RWPE2 (cell line): Measurements from ENCODE around the gene INPP5A.

ENCODE experiments used
- ATAC-seq: fragments of 200-7000 bp; cut with Tn5 transposase; 3 replicates; pipeline ENCODE4 v1.9.1; 2021; ENCODE audit warnings: low read depth
- DNase-seq: peaks from one replicate; pipeline ENCODE4 v3.0.0-alpha.2; 2020; ENCODE audit warnings: low spot score
- H3K27ac ChIP-seq: fragments of 450-650 bp; 2 replicates; pipeline ENCODE4 v1.5.1; 2017; ENCODE audit warnings: mild to moderate bottlenecking; ENCODE audit not compliant: poor library complexity, severe bottlenecking
- H3K27me3 ChIP-seq: fragments of 250-450 bp; sonication (Bioruptor Pico); 2 replicates; pipeline ENCODE4 v1.5.1; 2021; ENCODE audit warnings: mild to moderate bottlenecking, moderate library complexity; ENCODE audit not compliant: insufficient read depth, poor library complexity, severe bottlenecking
- H3K36me3 ChIP-seq: fragments of 250-450 bp; sonication (Bioruptor Pico); 2 replicates; pipeline ENCODE4 v1.5.1; 2020; ENCODE audit warnings: low read depth, mild to moderate bottlenecking, moderate library complexity
- H3K4me1 ChIP-seq: fragments of 250-450 bp; sonication (Bioruptor Pico); 2 replicates; pipeline ENCODE4 v1.5.1; 2021; ENCODE audit warnings: mild to moderate bottlenecking, moderate library complexity; ENCODE audit not compliant: insufficient read depth, poor library complexity, severe bottlenecking
- H3K4me3 ChIP-seq: fragments of 250-450 bp; sonication (Bioruptor Pico); 2 replicates; pipeline ENCODE4 v1.5.1; 2021; ENCODE audit warnings: mild to moderate bottlenecking, moderate library complexity; ENCODE audit not compliant: severe bottlenecking
- H3K9me3 ChIP-seq: fragments of 250-450 bp; sonication (Bioruptor Pico); 2 replicates; pipeline ENCODE4 v1.5.1; 2021; ENCODE audit warnings: mild to moderate bottlenecking, moderate library complexity; ENCODE audit not compliant: severe bottlenecking
- CTCF ChIP-seq: fragments of 450-650 bp; IDR thresholded peaks from one replicate; pipeline ENCODE4 v1.5.1; 2017; ENCODE audit warnings: mild to moderate bottlenecking, moderate library complexity; ENCODE audit not compliant: poor library complexity, severe bottlenecking

Gene INPP5A

DNA sequence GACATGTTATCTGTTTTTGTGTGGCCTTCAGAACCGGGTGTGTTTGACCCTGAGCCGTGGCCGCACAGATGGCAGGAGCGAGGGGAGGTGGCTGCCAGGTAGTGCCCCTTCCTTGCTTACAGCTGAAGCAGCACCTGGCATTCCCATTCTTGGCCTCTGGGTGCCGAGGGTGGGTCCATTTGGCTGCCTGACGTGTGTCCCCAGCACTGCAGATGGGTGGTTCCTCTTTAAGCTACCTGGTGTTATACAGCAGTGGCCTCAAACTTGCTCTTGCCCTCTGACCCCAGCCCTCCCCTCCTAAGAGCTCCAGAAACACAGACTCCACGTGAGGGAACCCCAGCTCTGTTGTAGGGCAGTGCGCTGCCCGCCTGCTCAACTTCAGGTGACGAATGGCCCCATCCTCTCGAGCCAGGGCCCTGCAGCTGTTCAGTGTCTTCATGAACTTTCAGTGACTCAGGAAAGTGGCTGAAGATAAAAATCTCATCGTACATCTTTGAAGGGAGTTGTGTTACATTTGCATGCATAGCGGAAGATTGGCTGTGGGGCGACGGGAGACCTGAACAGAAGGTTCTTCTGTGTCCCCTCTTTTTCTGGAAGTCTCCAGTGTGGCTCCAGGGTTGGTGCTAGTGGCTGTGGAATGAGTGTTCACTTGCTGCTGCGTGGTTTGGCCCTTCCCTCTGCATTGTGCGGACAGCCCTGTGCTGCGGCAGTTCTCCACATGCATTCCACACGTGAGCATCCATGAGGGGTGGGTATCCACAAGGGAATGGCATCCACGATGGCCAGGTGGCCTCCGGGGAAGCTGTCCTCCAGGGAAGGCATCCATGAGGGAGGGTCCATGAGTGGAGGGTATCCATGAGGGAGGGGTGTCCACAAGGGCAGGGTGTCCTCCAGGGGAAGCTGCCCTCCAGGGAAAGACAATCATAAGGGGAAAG, 91.6 kb downstream of the INPP5A start:
- DNase-seq (peak; percentile 34), ATAC-seq (no peak)
- Histone ChIP-seq H3K27me3 (no peaks in the 10 kb centered on the region), H3K4me3 (no peak overlapping the region), H3K4me1 (no peaks in the 10 kb centered on the region), H3K36me3 (no peaks in the 10 kb centered on the region), H3K9me3 (no peaks in the 10 kb centered on the region), H3K27ac (no peak overlapping the region)
- TF ChIP-seq CTCF = no peak

DNA sequence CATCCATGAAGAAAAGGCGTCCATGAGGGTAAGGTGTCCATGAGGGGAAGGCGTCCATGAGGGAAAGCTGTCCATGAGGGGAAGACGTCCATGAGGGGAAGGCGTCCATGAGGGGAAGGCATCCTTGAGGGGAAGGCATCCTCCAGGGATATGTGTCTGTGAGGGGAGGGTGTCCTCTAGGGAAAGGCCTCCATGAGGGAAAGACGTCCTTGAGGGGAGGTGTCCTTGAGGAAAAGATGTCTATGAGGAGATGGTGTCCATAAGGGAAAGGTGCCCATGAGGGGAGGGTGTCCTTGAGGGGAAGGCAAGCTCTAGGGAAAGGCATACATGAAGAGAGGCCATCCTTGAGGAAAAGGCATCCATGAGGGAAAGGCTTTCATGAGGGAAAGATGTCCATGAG, 92.6 kb downstream of the INPP5A start:
- Histone ChIP-seq H3K27me3 (no peaks in the 10 kb centered on the region), H3K9me3 (no peaks in the 10 kb centered on the region), H3K36me3 (no peaks in the 10 kb centered on the region), H3K4me1 (no peaks in the 10 kb centered on the region), H3K4me3 (no peak overlapping the region), H3K27ac (no peak overlapping the region)
- DNase-seq = no peak
- no peak for ATAC-seq
- TF ChIP-seq CTCF = no peak

GRCh38 chr10:132630666-132631337, 93.2 kb downstream of the INPP5A start:
- H3K36me3 ChIP-seq = no peaks in the 10 kb centered on the region
- H3K27me3 ChIP-seq = no peaks in the 10 kb centered on the region
- DNase-seq (peak; percentile 53), ATAC-seq (no peak)
- no peak for TF ChIP-seq CTCF
- no peak overlapping the region for H3K4me3 ChIP-seq
- no peak overlapping the region for H3K27ac ChIP-seq
- no peaks in the 10 kb centered on the region for H3K4me1 ChIP-seq
- no peaks in the 10 kb centered on the region for H3K9me3 ChIP-seq

DNA sequence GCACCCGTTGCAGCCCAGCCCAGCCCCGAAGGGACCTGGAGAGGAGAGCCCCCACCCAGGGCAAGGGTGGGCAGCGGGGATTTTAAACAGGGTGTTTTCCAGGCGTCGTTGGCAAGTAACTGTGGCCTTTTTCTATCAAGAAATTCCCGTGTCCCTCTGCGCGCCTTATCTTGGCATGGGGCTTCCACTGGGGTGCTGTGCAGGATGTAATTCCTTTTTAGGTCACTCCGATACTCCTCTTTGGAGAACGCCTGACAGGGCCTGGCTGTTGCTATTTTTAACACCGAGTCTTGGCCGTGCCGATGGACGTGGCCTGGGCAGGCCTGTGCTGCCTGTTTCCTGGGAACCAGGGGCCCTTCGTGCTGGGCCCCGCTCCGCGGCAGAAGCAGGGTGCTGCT, 93.8 kb downstream of the INPP5A start:
- H3K36me3 ChIP-seq = no peaks in the 10 kb centered on the region
- no peak overlapping the region for H3K4me3 ChIP-seq
- DNase-seq = no peak
- no peak overlapping the region for H3K27ac ChIP-seq
- no peaks in the 10 kb centered on the region for H3K27me3 ChIP-seq
- TF ChIP-seq CTCF = no peak
- no peaks in the 10 kb centered on the region for H3K9me3 ChIP-seq
- ATAC-seq = no peak
- no peaks in the 10 kb centered on the region for H3K4me1 ChIP-seq
